NB4 (cell line): Measurements from ENCODE around the gene NCOA1.

Experiments
- POLR2A ChIP-seq: IDR thresholded peaks from 2 replicates; pipeline ENCODE4 v1.6.1; 2011; ENCODE audit warnings: mild to moderate bottlenecking; ENCODE audit not compliant: insufficient read length; ENCODE audit errors: extremely low read depth
- TF ChIP-seq, protein P1 (sequence below): IDR thresholded peaks from one replicate; pipeline ENCODE4 v1.5.1; 2012; ENCODE audit warnings: low read depth, low read length

DNA sequence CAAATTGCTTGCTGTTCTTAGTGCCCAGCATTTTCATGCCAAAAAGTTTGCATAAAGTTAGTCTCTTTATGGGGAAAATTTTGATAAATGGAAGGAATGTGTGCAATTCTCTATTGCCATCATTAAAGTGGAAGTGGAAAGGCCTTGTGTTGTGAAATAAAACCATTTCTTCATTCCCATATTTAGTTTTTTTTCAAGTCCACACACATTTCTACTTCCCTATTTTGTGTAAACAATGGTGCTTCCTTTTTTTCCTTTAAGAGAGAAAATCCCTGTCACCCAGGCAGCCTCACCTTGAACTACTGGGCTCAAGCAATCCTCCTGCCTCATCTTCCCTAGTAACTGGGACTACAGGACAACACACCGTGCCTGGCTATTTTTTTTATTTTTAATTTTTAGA, 42.3 kb upstream of the NCOA1 start:
- no peak for TF ChIP-seq POLR2A
- TF ChIP-seq, protein P1, sequence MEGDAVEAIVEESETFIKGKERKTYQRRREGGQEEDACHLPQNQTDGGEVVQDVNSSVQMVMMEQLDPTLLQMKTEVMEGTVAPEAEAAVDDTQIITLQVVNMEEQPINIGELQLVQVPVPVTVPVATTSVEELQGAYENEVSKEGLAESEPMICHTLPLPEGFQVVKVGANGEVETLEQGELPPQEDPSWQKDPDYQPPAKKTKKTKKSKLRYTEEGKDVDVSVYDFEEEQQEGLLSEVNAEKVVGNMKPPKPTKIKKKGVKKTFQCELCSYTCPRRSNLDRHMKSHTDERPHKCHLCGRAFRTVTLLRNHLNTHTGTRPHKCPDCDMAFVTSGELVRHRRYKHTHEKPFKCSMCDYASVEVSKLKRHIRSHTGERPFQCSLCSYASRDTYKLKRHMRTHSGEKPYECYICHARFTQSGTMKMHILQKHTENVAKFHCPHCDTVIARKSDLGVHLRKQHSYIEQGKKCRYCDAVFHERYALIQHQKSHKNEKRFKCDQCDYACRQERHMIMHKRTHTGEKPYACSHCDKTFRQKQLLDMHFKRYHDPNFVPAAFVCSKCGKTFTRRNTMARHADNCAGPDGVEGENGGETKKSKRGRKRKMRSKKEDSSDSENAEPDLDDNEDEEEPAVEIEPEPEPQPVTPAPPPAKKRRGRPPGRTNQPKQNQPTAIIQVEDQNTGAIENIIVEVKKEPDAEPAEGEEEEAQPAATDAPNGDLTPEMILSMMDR = no peak
